ENCODE data around the gene EIF2S3.

EIF2S3 gene

DNA sequence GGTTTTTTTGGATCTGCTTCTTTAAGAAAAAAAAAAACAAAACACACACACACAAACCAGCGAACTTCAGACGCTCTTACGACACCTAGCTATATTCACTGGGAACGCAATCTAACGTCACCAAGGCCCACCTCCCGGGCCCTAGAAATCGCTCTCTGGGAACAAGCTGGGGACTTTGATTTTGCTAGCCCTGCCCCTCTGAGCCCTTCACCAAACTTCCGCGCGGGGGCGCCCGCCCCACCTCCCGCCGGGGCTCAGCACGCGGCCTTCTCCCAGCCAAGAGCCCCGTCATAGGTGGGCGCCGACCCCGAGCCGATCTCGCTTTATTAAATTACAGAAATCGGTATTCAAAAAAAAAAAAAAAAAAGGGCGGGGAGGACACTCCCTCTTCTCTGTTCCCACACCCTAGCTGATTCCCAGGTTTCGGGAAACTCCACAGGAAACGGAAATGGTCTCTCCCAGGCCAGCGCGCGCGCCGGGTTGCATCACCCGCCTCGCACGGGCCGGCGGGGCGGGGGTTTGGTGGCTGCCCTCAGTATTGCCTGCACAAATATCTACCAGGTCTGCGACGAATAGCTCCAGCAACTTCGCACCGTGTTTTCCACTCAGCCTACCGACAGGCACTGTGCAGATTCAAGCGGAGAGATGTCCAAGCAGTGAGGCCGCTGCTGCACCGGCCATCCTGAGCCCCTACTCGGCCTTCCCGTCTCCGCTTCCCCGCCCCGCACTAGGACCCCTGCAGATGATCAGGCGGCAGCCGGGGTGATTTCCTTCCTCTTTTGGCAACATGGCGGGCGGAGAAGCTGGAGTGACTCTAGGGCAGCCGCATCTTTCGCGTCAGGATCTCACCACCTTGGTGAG is at the start of gene EIF2S3:
EIF2S3 (plus strand) TSS at position 775 of the 861 bp plus-strand sequence; CDS start at position 788, 13 bp downstream.
- Histone ChIP-seq H3K4me1 (ENCODE audit: insufficient read depth, low read length) (no peaks in the 10 kb centered on the region), H3K27me3 (ENCODE audit: insufficient read depth, low read length) (no peaks in the 10 kb centered on the region), H3K36me3 (ENCODE audit: insufficient read depth, low read depth, low read length) (peaks cover 25% of the 10 kb centered on the region), H3K9me3 (ENCODE audit: insufficient read depth, low read depth, low read length) (no peaks in the 10 kb centered on the region), H3K9ac (ENCODE audit: low read depth, low read length) (no peak within 1 kb of the TSS; the same call in 1 of the 2 replicates), H3K4me3 (ENCODE audit: low read length) (no peak within 1 kb of the TSS), H3K27ac (ENCODE audit: low read length) (peak within 1 kb of the TSS; percentile 95)

DNA sequence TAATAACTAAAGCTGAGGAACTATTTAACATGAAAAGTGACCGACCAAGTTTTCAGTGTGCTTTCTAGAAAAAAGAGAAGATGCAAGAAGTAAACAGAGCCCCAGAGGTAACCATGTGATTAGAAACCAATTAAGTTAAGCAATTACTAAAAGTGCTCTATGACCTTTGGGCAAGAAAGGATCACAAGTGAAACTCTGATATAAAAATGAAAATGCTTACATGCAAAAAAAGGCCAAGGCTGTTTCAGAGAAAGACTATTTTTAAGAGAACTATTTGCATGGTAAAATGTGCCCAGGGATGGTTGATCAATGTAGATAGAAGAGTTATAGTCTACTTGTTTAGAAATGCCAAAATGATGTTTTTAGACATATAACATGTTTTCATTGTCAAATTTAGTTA is 49.7 kb upstream of the EIF2S3 start:
- H3K9me3 ChIP-seq (ENCODE audit: insufficient read depth, low read depth, low read length), result no peaks in the 10 kb centered on the region
- H3K9ac ChIP-seq (ENCODE audit: low read depth, low read length), result no peak overlapping the region
- no peak overlapping the region for H3K27ac ChIP-seq (ENCODE audit: low read length)
- H3K27me3 ChIP-seq (ENCODE audit: insufficient read depth, low read length), result no peaks in the 10 kb centered on the region
- H3K4me3 ChIP-seq (ENCODE audit: low read length), result no peak overlapping the region
- no peaks in the 10 kb centered on the region for H3K4me1 ChIP-seq (ENCODE audit: insufficient read depth, low read length)
- peaks cover 12% of the 10 kb centered on the region for H3K36me3 ChIP-seq (ENCODE audit: insufficient read depth, low read depth, low read length)

DNA sequence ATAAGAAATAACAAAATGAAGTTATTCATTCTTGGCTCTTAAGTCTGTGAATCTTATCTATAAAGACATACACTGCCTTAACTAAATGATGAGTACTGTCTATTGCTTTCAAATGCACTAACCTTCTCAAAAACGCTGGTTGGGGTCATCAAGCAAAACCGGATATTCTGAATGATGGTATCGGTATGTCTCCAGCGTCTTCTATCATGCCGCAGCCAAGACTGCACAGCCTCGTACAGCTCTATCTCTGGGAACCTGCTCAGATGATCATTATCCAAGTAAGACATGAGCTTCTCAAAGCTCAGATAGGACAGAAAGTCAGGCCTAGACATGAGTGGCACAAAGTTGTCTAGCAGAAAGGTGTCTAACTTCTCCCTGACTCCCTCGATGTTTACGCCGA is 48.9 kb upstream of the EIF2S3 start:
- Histone ChIP-seq H3K9ac (ENCODE audit: low read depth, low read length) (no peak overlapping the region), H3K27me3 (ENCODE audit: insufficient read depth, low read length) (no peaks in the 10 kb centered on the region), H3K36me3 (ENCODE audit: insufficient read depth, low read depth, low read length) (peaks cover 12% of the 10 kb centered on the region)

DNA sequence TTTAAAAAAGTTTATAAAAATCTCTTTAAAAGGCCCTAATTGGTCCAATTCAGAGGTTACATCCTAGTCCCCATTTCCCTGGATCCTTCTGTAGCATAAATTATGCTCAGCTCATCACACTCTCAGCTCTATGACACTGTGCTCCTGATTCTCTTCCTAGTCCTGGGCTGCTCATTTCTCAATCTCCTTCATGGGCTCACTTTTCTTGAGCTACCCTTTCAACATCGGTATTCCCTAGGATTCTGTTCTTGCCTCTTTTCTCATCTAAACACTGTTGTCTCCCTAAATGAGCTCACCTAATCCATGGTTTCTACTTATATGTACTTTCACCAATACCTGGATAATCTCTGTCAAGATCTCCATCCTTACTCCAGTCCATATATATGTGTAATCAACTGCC is 42.5 kb upstream of the EIF2S3 start:
- Histone ChIP-seq H3K27me3 (ENCODE audit: insufficient read depth, low read length) (no peaks in the 10 kb centered on the region), H3K36me3 (ENCODE audit: insufficient read depth, low read depth, low read length) (no peaks in the 10 kb centered on the region), H3K4me3 (ENCODE audit: low read length) (no peak overlapping the region), H3K27ac (ENCODE audit: low read length) (no peak overlapping the region), H3K9ac (ENCODE audit: low read depth, low read length) (no peak overlapping the region), H3K9me3 (ENCODE audit: insufficient read depth, low read depth, low read length) (no peaks in the 10 kb centered on the region), H3K4me1 (ENCODE audit: insufficient read depth, low read length) (no peaks in the 10 kb centered on the region)

More for the DNA sequence above, 48.9 kb upstream of the EIF2S3 start:
- Histone ChIP-seq H3K9me3 (ENCODE audit: insufficient read depth, low read depth, low read length) (no peaks in the 10 kb centered on the region), H3K27ac (ENCODE audit: low read length) (no peak overlapping the region), H3K4me1 (ENCODE audit: insufficient read depth, low read length) (no peaks in the 10 kb centered on the region), H3K4me3 (ENCODE audit: low read length) (no peak overlapping the region)

DNA sequence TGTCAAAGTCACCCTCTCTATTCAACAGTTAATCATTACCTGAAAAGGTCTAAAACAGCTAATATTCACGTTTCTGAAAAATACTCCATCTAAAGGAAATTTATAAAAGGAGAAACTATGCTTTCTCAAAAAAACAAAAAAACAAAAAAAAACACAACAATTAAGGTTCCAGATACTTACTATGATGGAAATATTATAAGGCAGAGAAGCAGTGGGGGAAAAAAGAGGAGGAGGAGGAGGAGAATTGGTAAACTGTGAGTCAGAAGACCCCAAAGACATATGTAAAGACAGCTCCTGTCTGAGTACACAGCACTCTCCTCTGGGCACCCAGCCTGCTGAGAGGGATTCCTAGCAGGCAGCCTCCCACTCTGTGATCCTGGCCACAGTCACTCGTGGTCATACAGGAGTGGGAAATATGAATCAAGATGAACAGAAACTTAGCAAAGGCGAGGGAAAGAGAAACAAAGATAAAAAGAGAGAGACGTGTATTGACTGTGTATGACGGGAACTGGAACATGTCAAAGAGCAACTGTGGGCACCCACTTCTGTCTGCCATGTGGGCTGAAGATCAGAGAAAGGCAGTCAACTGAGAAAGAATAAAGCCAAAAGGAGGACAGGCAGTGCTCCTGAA is 40.3 kb upstream of the EIF2S3 start:
- Histone ChIP-seq H3K9me3 (ENCODE audit: insufficient read depth, low read depth, low read length) (no peaks in the 10 kb centered on the region), H3K36me3 (ENCODE audit: insufficient read depth, low read depth, low read length) (no peaks in the 10 kb centered on the region), H3K27me3 (ENCODE audit: insufficient read depth, low read length) (no peaks in the 10 kb centered on the region), H3K4me3 (ENCODE audit: low read length) (no peak overlapping the region), H3K27ac (ENCODE audit: low read length) (no peak overlapping the region), H3K4me1 (ENCODE audit: insufficient read depth, low read length) (no peaks in the 10 kb centered on the region), H3K9ac (ENCODE audit: low read depth, low read length) (no peak overlapping the region)

DNA sequence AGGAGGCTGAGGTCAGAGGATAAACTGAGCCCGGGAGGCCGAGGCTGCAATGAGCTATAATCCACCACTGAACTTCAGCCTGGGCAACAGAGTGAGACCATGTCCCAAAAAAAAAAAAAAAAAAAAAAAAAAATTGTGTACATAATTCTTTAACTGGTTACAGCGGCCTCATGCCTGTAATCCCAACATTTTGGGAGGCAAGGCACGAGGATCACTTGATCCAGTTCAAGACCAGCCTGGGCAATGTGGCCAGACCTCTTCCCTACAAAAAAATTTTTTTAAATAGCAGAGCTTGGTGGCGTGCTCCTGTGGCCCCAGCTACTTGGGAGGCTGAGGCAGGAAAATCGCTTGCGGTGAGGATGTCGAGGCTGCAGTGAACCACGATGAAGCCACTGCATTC is 37.1 kb upstream of the EIF2S3 start:
- Histone ChIP-seq H3K4me1 (ENCODE audit: insufficient read depth, low read length) (no peaks in the 10 kb centered on the region), H3K9ac (ENCODE audit: low read depth, low read length) (no peak overlapping the region), H3K4me3 (ENCODE audit: low read length) (no peak overlapping the region), H3K27me3 (ENCODE audit: insufficient read depth, low read length) (no peaks in the 10 kb centered on the region), H3K36me3 (ENCODE audit: insufficient read depth, low read depth, low read length) (no peaks in the 10 kb centered on the region), H3K9me3 (ENCODE audit: insufficient read depth, low read depth, low read length) (no peaks in the 10 kb centered on the region), H3K27ac (ENCODE audit: low read length) (no peak overlapping the region)

DNA sequence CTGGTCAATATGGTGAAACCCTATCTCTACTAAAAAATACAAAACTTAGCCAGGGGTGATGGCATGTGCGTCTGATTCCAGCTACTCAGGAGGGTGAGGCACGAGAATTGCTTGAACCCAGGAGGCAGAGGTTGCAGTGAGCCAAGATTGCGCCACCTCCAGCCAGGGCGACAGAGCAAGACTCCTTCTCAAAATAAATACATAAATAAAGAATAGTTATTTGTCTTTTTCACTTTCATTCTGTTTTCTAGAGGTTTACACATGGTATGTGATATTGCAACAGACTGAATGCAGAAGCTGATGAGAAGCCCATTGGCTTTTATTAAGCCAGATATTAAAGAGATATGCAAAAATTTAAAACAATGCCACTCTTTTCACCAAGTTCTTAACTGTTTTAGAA is 35.9 kb upstream of the EIF2S3 start:
- Histone ChIP-seq H3K36me3 (ENCODE audit: insufficient read depth, low read depth, low read length) (no peaks in the 10 kb centered on the region), H3K4me1 (ENCODE audit: insufficient read depth, low read length) (no peaks in the 10 kb centered on the region), H3K4me3 (ENCODE audit: low read length) (no peak overlapping the region), H3K9me3 (ENCODE audit: insufficient read depth, low read depth, low read length) (no peaks in the 10 kb centered on the region), H3K27me3 (ENCODE audit: insufficient read depth, low read length) (peaks cover 1% of the 10 kb centered on the region; the same call in 1 of the 2 replicates), H3K9ac (ENCODE audit: low read depth, low read length) (no peak overlapping the region), H3K27ac (ENCODE audit: low read length) (no peak overlapping the region)

DNA sequence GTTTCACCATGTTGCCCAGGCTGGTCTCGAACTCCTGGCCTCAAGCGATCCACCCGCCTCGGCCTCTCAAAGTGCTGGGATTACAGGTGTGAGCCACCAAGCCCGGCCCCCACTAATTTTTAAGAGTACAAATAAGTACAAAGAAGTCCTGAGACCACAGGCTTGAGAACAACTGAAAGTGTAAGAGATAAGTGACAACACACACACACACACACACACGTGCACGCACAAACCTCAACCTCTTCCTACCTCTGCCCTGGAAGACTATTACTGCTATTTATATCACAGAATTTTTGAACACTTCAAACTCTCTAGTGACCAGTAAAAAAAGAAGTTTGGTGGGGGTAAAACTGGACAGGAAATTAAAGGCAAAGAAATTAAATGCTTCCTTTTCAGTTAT is 35.3 kb upstream of the EIF2S3 start:
- Histone ChIP-seq H3K9ac (ENCODE audit: low read depth, low read length) (no peak overlapping the region), H3K27me3 (ENCODE audit: insufficient read depth, low read length) (peaks cover 8% of the 10 kb centered on the region; the same call in 1 of the 2 replicates), H3K36me3 (ENCODE audit: insufficient read depth, low read depth, low read length) (no peaks in the 10 kb centered on the region), H3K4me1 (ENCODE audit: insufficient read depth, low read length) (no peaks in the 10 kb centered on the region), H3K27ac (ENCODE audit: low read length) (no peak overlapping the region), H3K4me3 (ENCODE audit: low read length) (no peak overlapping the region), H3K9me3 (ENCODE audit: insufficient read depth, low read depth, low read length) (no peaks in the 10 kb centered on the region)

DNA sequence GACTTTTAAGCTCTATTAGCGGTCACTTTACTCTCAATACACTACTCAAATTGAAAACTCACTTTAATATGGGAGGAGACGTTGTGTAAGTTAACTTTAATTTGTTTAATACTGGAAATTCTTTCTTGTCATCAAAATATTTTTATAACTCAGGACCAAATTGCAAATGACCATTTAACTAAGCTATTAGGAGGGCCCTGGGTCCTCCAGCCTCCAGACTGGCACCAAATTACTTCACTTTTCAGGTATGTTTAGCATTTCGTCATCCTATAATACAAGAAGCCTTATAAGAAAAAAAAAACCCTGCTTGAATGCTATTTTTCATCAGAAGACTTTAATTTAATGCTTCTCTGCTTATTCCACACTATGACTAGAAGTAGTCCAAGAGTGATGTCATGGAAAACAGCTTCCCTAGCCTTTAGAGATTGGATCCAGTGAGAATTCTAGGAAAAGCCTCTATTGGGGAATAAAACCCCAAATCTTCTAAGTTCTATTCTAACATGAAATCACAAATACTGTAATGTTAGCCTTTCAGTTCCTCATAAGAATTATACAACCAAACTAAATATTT is 34.4 kb upstream of the EIF2S3 start:
- Histone ChIP-seq H3K36me3 (ENCODE audit: insufficient read depth, low read depth, low read length) (no peaks in the 10 kb centered on the region), H3K27ac (ENCODE audit: low read length) (no peak overlapping the region), H3K9me3 (ENCODE audit: insufficient read depth, low read depth, low read length) (no peaks in the 10 kb centered on the region), H3K27me3 (ENCODE audit: insufficient read depth, low read length) (peaks cover 9% of the 10 kb centered on the region; the same call in 1 of the 2 replicates), H3K4me3 (ENCODE audit: low read length) (no peak overlapping the region), H3K4me1 (ENCODE audit: insufficient read depth, low read length) (no peaks in the 10 kb centered on the region), H3K9ac (ENCODE audit: low read depth, low read length) (no peak overlapping the region)

DNA sequence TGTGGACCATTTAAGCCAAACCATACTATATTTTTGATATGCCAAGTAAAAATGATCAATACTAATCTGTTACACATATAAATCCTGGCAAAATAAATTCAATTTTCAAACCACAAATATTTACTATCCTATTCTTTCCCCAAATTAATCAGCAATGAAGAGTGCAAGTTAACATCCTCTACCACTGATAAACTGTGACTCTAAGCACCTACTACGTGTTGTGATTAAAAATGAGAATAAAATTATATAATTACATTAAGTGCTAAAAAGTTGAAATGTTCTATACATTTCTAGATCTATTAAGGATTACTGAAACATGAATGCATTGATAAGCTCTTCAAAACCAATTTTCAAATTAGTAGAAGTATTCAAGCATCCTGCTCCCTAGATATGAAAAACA is 31.2 kb upstream of the EIF2S3 start:
- Histone ChIP-seq H3K27ac (ENCODE audit: low read length) (no peak overlapping the region), H3K27me3 (ENCODE audit: insufficient read depth, low read length) (peaks cover 32% of the 10 kb centered on the region; the same call in 1 of the 2 replicates), H3K9me3 (ENCODE audit: insufficient read depth, low read depth, low read length) (no peaks in the 10 kb centered on the region), H3K36me3 (ENCODE audit: insufficient read depth, low read depth, low read length) (no peaks in the 10 kb centered on the region), H3K4me3 (ENCODE audit: low read length) (peak overlapping the region; percentile 83), H3K9ac (ENCODE audit: low read depth, low read length) (no peak overlapping the region), H3K4me1 (ENCODE audit: insufficient read depth, low read length) (no peaks in the 10 kb centered on the region)

DNA sequence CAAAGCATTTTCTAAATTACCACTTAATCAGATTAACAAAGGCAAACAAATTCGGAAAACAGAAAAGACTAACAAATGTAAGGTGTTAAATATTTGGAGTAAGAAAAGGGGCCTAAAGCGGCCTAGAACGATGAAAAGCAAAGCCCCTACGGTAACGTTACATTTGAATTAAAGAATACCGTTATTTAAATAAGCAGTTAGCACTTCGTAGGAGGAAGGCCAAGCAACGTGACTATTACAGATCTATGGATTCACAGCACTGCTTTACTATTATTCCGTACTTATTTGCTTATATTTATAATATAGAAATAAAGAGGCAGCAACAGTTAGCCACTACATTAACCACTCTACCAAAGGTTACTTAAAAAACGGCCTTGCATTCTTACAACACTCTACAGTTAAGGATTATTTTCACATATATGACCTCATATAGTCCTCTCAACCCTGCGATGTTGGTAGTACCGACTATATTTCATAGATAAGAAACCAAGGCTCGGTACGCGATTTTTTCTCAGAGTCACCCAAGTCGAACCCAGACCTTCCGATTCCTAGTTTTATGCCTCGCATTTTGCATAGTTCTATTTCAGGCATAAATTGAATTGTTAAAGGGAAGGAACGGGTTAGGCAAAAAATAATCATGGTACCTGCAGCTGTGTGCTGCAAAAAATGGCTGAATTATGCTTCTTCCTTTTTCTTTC is 30.6 kb upstream of the EIF2S3 start:
- H3K9ac ChIP-seq (ENCODE audit: low read depth, low read length), result peak overlapping the region; percentile 78
- peak overlapping the region; percentile 83 for H3K4me3 ChIP-seq (ENCODE audit: low read length)
- peaks cover 38% of the 10 kb centered on the region; the same call in 1 of the 2 replicates for H3K27me3 ChIP-seq (ENCODE audit: insufficient read depth, low read length)
- no peaks in the 10 kb centered on the region for H3K4me1 ChIP-seq (ENCODE audit: insufficient read depth, low read length)
- H3K36me3 ChIP-seq (ENCODE audit: insufficient read depth, low read depth, low read length), result no peaks in the 10 kb centered on the region
- H3K27ac ChIP-seq (ENCODE audit: low read length), result no peak overlapping the region
- no peaks in the 10 kb centered on the region for H3K9me3 ChIP-seq (ENCODE audit: insufficient read depth, low read depth, low read length)
